Stimulated activated CD4-positive, alpha-beta T cell treated with anti-CD3 and anti-CD28 coated beads, Interleukin-12 subunit alpha, Interleukin-12 subunit beta, amount 100 ng/mL, for 48 hours (primary cell): Measurements from ENCODE around the gene ATP5F1D.
"Not testable (repeated sequence)": the region's sequence is repeated elsewhere in the genome, so short reads cannot be mapped to it uniquely, and the experiment has no call there.

ENCODE experiments used
- DNase-seq, 3 donors: peaks; one replicate each; pipeline ENCODE4 v3.0.0-alpha.2; 2020; ENCODE audit warnings: low read depth in 2 of 3, low spot score in 1 of 3

Gene ATP5F1D

DNA sequence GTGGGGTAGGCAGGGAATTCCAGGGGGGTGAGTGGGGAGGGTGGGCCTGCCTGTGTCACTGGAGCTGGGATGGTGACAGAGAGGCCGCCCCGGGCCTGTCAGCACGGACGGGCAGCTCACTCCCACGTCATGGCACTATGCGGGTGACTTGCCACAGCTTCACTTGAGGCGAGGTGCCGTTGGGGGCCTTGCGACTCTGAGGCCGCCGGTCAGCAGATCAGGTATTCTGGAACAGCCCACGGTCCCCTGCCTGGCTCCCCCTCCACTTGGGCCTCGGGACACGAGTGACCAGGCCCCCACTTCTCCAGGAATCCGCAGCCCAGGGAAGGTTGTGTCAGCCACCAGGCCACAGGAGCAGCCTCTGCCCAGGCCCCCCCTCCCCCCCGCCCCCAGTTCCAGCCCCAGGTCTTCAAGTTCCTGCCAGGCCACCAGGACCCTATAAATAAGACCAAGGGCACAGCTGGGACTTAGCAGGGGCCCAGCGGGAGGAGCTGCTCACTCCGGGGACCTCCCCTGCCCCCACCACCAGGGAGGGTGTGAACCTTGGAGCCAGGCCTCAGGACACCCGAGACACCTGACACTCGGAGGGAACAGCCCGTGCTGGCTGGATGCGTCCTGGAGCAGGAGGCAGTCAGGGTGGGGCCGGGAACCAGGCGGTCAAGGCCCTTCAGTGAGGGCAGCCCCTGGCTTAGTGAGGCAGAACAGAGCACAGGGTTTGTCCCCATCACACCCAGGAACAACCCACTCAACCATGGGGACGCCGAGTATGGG is 4.1 kb downstream of the ATP5F1D start:
- DNase-seq: no peak

GRCh38 chr19:1246265-1247087 is 4.9 kb downstream of the ATP5F1D start:
- not testable (repeated sequence) for DNase-seq

- DNase-seq: no peak
Measured at GRCh38 chr19:1247748-1248138, 6.2 kb downstream of the ATP5F1D start.

- DNase-seq: no peak
Measured at GRCh38 chr19:1248139-1248785, 6.7 kb downstream of the ATP5F1D start, which contains the start of gene MIDN. Gene MIDN (plus strand): TSS chr19:1248583. CDS start chr19:1250297, 1,714 bp downstream.

GRCh38 chr19:1248786-1249297 is 7.3 kb downstream of the ATP5F1D start:
- peak in 2 of 3 donors; percentile 61 to 71 for DNase-seq

DNA sequence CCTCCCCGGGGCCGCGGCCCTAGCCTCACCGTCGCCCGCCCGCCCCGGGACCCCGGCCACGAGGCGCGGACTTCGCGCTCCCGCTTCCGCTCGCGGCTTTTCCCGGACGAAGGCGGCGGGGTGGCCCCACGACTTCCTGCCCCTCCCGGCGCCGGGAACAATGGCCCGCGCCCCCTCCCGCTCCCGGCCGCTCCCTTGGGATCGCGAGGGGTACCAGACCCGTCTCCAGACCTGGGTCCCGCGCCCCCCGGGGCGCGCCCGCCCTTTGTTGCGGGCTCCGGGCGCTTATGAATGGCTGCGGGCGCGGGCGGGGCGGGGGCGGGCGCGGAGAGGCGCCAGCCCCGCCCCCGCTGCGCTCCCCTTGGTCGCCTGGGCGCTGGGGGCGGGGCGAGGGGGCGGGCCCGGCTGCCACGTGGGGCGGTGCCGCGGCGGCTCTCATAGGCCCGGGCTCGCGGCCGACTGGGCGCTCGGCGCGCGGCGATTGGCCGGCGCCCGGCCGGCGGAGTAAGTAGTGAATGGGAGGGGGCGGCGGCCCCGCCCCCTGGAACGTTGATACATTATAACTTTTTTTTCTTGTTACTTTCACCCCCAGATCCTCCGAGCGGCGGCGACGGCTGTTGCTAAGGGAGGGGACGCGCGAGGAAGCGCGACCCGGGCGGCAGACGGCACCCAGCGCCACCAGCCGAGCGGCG is 7.9 kb downstream of the ATP5F1D start:
- peak; percentile 86 to 96 (median 89) for DNase-seq

DNA sequence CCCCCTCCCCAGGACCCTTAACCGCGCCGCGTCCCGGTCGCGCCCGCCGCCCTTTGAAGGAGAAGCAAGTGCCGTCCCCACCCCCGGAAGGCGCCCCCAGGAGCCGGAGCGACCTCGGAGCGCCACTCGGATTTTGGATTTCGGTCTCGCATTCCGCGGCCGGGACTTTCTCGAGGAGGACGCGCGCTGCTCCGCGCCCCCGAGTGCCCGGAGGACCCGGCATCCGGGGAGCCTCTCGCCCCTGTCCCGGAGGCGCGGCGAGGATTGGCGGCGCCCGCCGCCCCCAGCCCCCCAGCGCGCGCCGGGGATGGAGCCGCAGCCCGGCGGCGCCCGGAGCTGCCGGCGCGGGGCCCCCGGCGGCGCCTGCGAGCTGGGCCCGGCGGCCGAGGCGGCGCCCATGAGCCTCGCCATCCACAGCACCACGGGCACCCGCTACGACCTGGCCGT is 8.5 kb downstream of the ATP5F1D start:
- no peak for DNase-seq

DNA sequence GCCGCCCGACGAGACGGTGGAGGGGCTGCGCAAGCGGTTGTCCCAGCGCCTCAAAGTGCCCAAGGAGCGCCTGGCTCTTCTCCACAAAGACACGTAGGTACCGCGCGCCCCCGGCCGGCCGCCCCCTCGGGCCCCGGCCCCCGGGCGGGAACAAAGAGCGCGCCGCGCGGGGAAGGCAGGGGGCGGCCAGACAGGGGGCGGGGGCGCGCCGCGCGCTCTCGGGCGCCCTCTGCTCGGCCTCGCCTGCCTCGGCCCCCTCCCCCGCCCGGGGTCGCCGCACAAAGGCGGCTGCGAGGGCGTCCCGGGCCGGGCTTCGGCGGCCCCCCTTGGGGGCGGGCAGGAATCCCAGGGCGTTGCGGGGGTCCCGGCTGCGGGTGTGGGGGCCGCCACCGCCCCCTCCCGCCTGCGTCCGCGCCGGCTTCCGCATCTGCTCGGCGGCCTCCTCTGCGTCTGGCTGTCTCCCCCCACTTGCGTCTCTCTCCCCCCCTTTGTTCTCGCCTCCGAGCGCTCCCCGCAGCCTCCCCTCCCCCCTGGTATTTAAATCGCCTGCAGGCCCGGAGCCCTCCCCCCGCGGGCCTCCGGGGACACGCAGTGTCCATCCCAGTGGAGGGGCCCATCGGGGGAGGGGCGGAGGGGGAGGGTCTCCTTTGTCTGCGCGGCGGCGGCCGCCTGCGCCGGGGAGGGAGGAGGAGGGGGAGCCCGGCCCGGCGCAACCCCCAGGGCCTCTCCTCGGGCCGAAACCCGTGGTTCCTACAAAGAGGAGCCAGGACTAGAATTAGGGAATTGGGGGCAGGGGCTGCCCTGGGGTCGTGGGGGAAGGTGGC is 9.1 kb downstream of the ATP5F1D start:
- DNase-seq: no peak

DNA sequence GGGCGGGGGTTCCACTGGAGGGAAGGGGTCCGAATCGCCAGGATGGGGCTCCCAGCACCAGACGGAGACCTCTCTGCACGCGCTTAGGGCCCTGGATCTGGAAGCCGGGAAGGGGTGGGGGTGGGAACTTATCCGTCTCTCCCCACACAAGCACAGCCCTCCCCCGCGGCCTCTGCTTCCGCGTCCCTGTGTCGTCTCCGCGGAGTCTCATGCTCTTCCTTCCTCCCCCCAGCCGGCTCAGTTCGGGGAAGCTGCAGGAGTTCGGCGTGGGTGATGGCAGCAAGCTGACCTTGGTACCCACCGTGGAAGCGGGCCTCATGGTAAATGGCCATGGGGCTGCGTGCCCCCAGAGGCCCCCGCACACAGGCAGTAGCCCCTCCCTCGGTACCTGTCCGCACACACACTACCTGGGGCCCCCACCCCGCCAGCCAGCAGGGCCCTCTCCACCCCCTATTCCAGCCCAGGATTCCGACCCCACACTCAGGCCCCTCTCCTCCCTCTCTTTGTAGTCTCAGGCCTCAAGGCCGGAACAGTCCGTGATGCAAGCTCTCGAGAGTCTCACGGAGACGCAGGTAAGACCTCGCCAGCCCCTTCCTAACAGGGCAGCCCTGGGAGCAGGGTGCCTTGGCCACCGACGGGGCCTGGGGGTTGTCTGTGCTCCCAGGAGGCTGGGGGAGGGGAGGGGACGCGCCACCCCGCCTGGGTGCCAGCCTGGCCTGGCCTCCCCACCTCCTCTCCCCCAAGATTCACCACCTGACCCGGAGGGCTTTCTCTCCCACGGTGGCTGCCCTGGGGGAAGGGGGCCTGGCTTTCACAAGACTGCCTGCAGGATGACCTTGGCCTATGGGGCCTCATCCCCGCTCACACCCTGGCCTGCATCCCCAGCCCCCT is 10.0 kb downstream of the ATP5F1D start:
- peak in 1 of 3 donors; percentile 62 for DNase-seq

- DNase-seq: no peak
Measured at GRCh38 chr19:1252221-1252820, 10.8 kb downstream of the ATP5F1D start.

GRCh38 chr19:1252821-1253513 is 11.4 kb downstream of the ATP5F1D start:
- peak in 2 of 3 donors; percentile 66 to 67 for DNase-seq

DNA sequence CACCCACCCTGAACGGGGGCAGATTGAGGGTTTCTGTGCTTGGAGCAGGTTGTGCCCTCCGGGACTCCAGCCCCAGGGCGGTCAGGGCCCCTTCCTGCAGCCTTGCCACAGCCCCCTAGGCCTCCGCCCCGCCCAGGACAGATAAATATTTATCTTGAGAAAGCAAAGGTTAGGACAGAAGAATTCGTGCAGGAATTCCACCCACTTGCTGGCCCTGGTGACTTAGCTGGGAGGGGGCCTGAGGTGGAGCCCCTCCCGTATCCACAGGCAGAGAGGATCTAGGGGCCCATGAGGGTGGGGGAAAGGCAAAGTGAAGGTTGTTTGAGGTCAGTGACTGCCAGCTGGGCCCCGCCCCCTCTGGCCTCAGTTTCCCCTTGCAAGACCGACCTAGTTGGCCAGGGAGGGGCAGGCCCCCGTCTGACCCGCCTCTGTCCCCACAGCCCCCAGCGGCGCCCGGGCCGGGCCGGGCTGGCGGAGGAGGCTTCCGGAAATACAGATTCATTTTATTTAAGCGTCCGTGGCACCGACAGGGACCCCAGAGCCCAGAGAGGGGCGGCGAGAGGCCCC is 12.0 kb downstream of the ATP5F1D start:
- DNase-seq: no peak

- DNase-seq: no peak
Measured at GRCh38 chr19:1254081-1254527, 12.6 kb downstream of the ATP5F1D start.

DNA sequence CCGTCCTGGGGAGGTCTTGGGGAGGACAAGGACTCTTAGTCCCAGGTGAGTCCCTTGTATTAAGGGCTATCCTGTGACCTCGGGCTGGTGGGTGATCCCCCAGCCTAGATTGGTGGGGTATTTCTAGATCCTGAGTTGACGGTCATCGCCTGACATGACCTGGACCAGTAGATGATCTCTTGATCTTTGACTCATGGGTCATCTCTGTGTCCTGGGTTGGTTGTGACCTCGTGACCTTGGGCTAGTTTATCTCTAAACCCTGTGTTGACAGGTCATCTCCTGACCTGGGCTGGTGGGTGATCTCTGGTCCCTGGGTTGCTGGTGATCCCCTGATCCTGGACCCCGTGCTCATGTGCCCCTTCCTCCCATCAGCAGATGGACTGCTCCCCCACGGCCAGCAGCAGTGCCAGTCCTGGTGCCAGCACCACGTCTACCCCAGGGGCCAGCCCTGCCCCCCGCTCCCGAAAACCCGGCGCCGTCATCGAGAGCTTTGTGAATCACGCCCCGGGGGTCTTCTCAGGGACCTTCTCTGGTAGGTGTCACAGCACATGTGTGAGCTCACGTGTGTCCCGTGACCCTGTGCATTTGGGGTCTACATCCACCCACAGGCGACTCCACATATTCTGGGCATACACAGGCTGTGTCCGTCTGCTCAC is 13.1 kb downstream of the ATP5F1D start:
- no peak for DNase-seq

DNA sequence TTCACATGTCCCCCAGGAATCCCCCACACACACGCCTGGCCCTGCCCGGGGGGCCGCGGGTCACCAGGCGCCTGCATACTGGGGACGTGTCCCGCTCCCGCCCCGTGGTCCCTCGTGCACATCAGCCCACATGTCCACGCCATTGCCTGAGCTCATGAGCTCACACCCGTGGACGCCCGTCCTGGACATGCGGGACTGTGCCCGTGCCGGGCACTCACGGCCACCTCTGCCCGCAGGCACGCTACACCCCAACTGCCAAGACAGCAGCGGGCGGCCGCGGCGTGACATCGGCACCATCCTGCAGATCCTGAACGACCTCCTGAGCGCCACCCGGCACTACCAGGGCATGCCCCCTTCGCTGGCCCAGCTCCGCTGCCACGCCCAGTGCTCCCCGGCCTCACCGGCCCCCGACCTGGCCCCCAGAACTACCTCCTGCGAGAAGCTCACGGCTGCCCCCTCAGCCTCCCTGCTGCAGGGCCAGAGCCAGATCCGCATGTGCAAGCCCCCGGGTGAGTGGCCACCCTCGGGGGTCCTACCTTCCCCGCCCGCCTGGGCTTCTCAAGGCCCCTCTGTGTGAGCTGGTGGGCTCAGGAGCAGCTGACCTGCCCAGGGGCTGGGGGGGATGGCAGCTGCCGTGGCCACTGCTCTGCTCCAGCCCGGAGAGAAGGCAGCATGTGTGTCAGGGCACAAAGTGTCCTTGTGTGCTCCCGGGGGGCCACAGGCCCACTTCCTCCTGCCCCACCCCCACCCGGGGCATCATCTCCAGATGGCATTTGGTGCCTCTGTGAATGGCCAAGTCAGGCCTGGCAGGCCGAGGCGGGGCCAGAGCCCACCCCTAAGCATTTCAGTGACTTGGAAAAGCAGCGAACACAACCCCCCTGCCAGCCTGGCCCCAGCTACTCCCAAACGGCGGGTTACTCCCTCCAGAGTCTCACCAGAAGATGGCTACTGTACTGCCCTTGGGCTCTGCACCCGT is 13.9 kb downstream of the ATP5F1D start:
- no peak for DNase-seq
